H9 (cell line): ENCODE results near the gene GABRR3. TPM values are rescaled to one million over a fixed set of nuclear protein-coding genes. Genes with fewer than 3 reads are reported as not detected.

Experiments
- DNase-seq: peaks from one replicate; pipeline ENCODE4 v3.0.0-alpha.2; 2017
- H2AFZ ChIP-seq: one replicate; pipeline ENCODE4 v1.6.1; 2013; ENCODE audit warnings: mild to moderate bottlenecking, low read length, control low read depth, moderate library complexity
- H2AK5ac ChIP-seq: 2 replicates; pipeline ENCODE4 v1.6.1; 2013; ENCODE audit warnings: low read length, control low read depth, mixed read lengths; ENCODE audit not compliant: insufficient read length
- H2BK120ac ChIP-seq: one replicate; pipeline ENCODE4 v1.6.1; 2013; ENCODE audit warnings: low read depth, mild to moderate bottlenecking, low read length, control low read depth, inconsistent platforms; ENCODE audit not compliant: poor library complexity, severe bottlenecking
- H2BK12ac ChIP-seq: 2 replicates; pipeline ENCODE4 v1.6.1; 2013; ENCODE audit warnings: low read length, control low read depth, mixed read lengths, low read depth; ENCODE audit not compliant: insufficient read length
- H2BK15ac ChIP-seq: 2 replicates; pipeline ENCODE4 v1.6.1; 2013; ENCODE audit warnings: low read depth, low read length, control low read depth
- H2BK20ac ChIP-seq: one replicate; pipeline ENCODE4 v1.6.1; 2013; ENCODE audit warnings: low read depth, mild to moderate bottlenecking, low read length, control low read depth, inconsistent platforms; ENCODE audit not compliant: poor library complexity, severe bottlenecking
- H2BK5ac ChIP-seq: 2 replicates; pipeline ENCODE4 v1.6.1; 2013; ENCODE audit warnings: low read length, control low read depth, mixed read lengths; ENCODE audit not compliant: insufficient read length
- H3K14ac ChIP-seq: 2 replicates; pipeline ENCODE4 v1.6.1; 2013; ENCODE audit warnings: low read length, control low read depth; ENCODE audit not compliant: insufficient read depth
- H3K18ac ChIP-seq: 2 replicates; pipeline ENCODE4 v1.6.1; 2013; ENCODE audit warnings: low read depth, mild to moderate bottlenecking, mixed read lengths, low read length, control low read depth; ENCODE audit not compliant: insufficient read length
- H3K23ac ChIP-seq: 2 replicates; pipeline ENCODE4 v1.6.1; 2013; ENCODE audit warnings: low read length, control low read depth, mixed read lengths, low read depth; ENCODE audit not compliant: insufficient read length
- H3K23me2 ChIP-seq: 2 replicates; pipeline ENCODE4 v1.6.1; 2013; ENCODE audit warnings: low read depth, mild to moderate bottlenecking, mixed read lengths, low read length, control low read depth; ENCODE audit not compliant: insufficient read length, poor library complexity, severe bottlenecking
- H3K27ac ChIP-seq: 2 replicates; pipeline ENCODE4 v1.5.1; 2013; ENCODE audit warnings: low read length, control low read depth, mixed read lengths, low read depth; ENCODE audit not compliant: insufficient read length
- H3K27me3 ChIP-seq: 2 replicates; pipeline ENCODE4 v1.6.1; 2013; ENCODE audit warnings: low read length, control low read depth, inconsistent platforms; ENCODE audit not compliant: insufficient read depth
- H3K4ac ChIP-seq: 2 replicates; pipeline ENCODE4 v1.6.1; 2013; ENCODE audit warnings: low read depth, mild to moderate bottlenecking, control low read depth, inconsistent platforms, low read length, moderate library complexity
- H3K4me1 ChIP-seq: 2 replicates; pipeline ENCODE4 v1.6.1; 2013; ENCODE audit warnings: low read length, control low read depth, inconsistent platforms; ENCODE audit not compliant: insufficient read depth
- H3K4me2 ChIP-seq: 2 replicates; pipeline ENCODE4 v1.6.1; 2013; ENCODE audit warnings: low read length, control low read depth, mixed read lengths; ENCODE audit not compliant: insufficient read length, insufficient read depth
- H3K56ac ChIP-seq: 2 replicates; pipeline ENCODE4 v1.6.1; 2013; ENCODE audit warnings: low read depth, mild to moderate bottlenecking, mixed read lengths, low read length, control low read depth; ENCODE audit not compliant: insufficient read length
- H3K79me1 ChIP-seq: 2 replicates; pipeline ENCODE4 v1.6.1; 2013; ENCODE audit warnings: low read depth, mild to moderate bottlenecking, moderate library complexity, low read length, control low read depth, inconsistent platforms; ENCODE audit not compliant: insufficient read depth, poor library complexity, severe bottlenecking
- H3K79me2 ChIP-seq: 2 replicates; pipeline ENCODE4 v1.6.1; 2013; ENCODE audit warnings: low read length, control low read depth, inconsistent platforms; ENCODE audit not compliant: insufficient read depth
- H3K9ac ChIP-seq: 2 replicates; pipeline ENCODE4 v1.6.1; 2013; ENCODE audit warnings: low read length, control low read depth, mixed read lengths; ENCODE audit not compliant: insufficient read length; ENCODE audit errors: extremely low read depth
- H3K9me3 ChIP-seq: one replicate; pipeline ENCODE4 v1.6.1; 2013; ENCODE audit warnings: low read depth, low read length, inconsistent platforms; ENCODE audit not compliant: control insufficient read depth
- H3T11ph ChIP-seq: one replicate; pipeline ENCODE4 v1.6.1; 2013; ENCODE audit warnings: mild to moderate bottlenecking, low read length, control low read depth, inconsistent platforms
- H4K20me1 ChIP-seq: one replicate; pipeline ENCODE4 v1.6.1; 2013; ENCODE audit not compliant: control insufficient read depth, insufficient read length, insufficient read depth
- H4K5ac ChIP-seq: 2 replicates; pipeline ENCODE4 v1.6.1; 2013; ENCODE audit warnings: low read depth, mild to moderate bottlenecking, mixed read lengths, low read length, control low read depth; ENCODE audit not compliant: insufficient read length
- H4K8ac ChIP-seq: replicated peaks from 2 replicates; pipeline ENCODE4 v1.6.1; 2013; ENCODE audit warnings: low read length, control low read depth, mixed read lengths, low read depth; ENCODE audit not compliant: insufficient read length
- H4K91ac ChIP-seq: 2 replicates; pipeline ENCODE4 v1.6.1; 2013; ENCODE audit warnings: low read depth, mild to moderate bottlenecking, moderate library complexity, mixed read lengths, low read length, control low read depth; ENCODE audit not compliant: insufficient read length
- H3K27ac Mint-ChIP-seq, 3 experiments: 2 replicates in 2 of 3; 3 replicates in 1 of 3; pipeline ENCODE4 v1.8.0; 2020 to 2021; ENCODE audit warnings: mixed read lengths in 3 of 3, mild to moderate bottlenecking in 1 of 3, moderate library complexity in 1 of 3
- H3K27me3 Mint-ChIP-seq: 2 replicates; pipeline ENCODE4 v1.8.0; 2021; ENCODE audit warnings: low read depth, mild to moderate bottlenecking, moderate library complexity, mixed read lengths
- H3K36me3 Mint-ChIP-seq, 3 experiments: 2 replicates in 2 of 3; 3 replicates in 1 of 3; pipeline ENCODE4 v1.8.0; 2020 to 2021; ENCODE audit warnings: low read depth in 3 of 3, mixed read lengths in 3 of 3; ENCODE audit not compliant: insufficient read depth in 1 of 3
- H3K4me1 Mint-ChIP-seq, 2 experiments: 2 replicates each; pipeline ENCODE4 v1.8.0; 2020; ENCODE audit warnings: mixed read lengths in 2 of 2
- H3K4me3 Mint-ChIP-seq, 2 experiments: 2 replicates in 1 of 2; 3 replicates in 1 of 2; pipeline ENCODE4 v1.8.0; 2020 to 2021; ENCODE audit warnings: mild to moderate bottlenecking in 2 of 2, mixed read lengths in 2 of 2, moderate library complexity in 1 of 2
- H3K9me3 Mint-ChIP-seq, 2 experiments: 2 replicates in 1 of 2; 3 replicates in 1 of 2; pipeline ENCODE4 v1.8.0; 2020; ENCODE audit warnings: mild to moderate bottlenecking in 2 of 2, mixed read lengths in 2 of 2, moderate library complexity in 1 of 2
- CTCF ChIP-seq: fragments of 200-600 bp; sonication (generic); conservative IDR thresholded peaks from 3 replicates; pipeline ENCODE4 v1.8.0; 2021; ENCODE audit warnings: antibody characterized with exemption, mild to moderate bottlenecking
- WGBS: extraction: QIAGEN DNeasy Blood & Tissue Kit; methylation state at CpG from one replicate; pipeline ENCODE4 v1.1.7; 2013; ENCODE audit warnings: missing lambda C conversion rate, low lambda C conversion rate, mixed read lengths; ENCODE audit not compliant: insufficient read length; ENCODE audit errors: extremely low coverage; 5-methylcytosine and 5-hydroxymethylcytosine counted together
- total RNA-seq: library from RNA; stranded (reverse); gene quantifications from 2 replicates; pipeline ENCODE4 v1.2.1, GENCODE V29; 2021

Gene GABRR3
- total RNA-seq, 1 experiment from 2014 or later = not detected

GRCh38 chr3:97950360-97950759 is 84.8 kb downstream of the GABRR3 start:
- Histone ChIP-seq H2BK120ac (no peak overlapping the region), H3K4me2 (no peak overlapping the region), H2BK20ac (no peak overlapping the region), H2AK5ac (no peak overlapping the region), H3K27ac (no peak overlapping the region), H3K56ac (no peak overlapping the region), H4K8ac (no peak overlapping the region), H3K79me2 (no peaks in the 10 kb centered on the region), H3K27me3 (no peaks in the 10 kb centered on the region), H4K5ac (no peak overlapping the region), H2BK12ac (no peak overlapping the region), H2BK15ac (no peak overlapping the region), H2BK5ac (no peak overlapping the region), H4K91ac (no peak overlapping the region), H3K4ac (no peak overlapping the region), H2AFZ (no peak overlapping the region), H3K18ac (no peak overlapping the region), H3T11ph (no peak overlapping the region), H3K79me1 (no peaks in the 10 kb centered on the region), H3K14ac (no peak overlapping the region), H3K4me1 (no peaks in the 10 kb centered on the region), H3K9ac (no peak overlapping the region), H3K23ac (no peak overlapping the region), H4K20me1 (no peaks in the 10 kb centered on the region), H3K23me2 (no peaks in the 10 kb centered on the region), H3K9me3 (no peaks in the 10 kb centered on the region)
- Mint-ChIP-seq H3K4me1 (0 out of 4 replicates have a peak, but pooled peaks cover 0 to 3% of the 10 kb centered on the region in 2 experiments), H3K27me3 (no peaks in the 10 kb centered on the region), H3K9me3 (no peaks in the 10 kb centered on the region), H3K4me3 (no peak overlapping the region), H3K27ac (no peak overlapping the region; a peak in 1 of 7 replicates), H3K36me3 (peaks cover 4 to 20% (median 7%) of the 10 kb centered on the region in 3 experiments; a peak in 6 of 7 replicates)
- TF ChIP-seq CTCF = no peak
- no peak for DNase-seq
- WGBS = no CpG with 5 or more reads among the region's 3 CpGs
